GM18858 (cell line): ENCODE data around the gene FAM120A.

Experiments used
- ATAC-seq: cut with Tn5 transposase; IDR thresholded peaks from one replicate; pipeline ENCODE4 v1.9.1; 2021; ENCODE audit not compliant: unreplicated experiment

The FAM120A gene

DNA sequence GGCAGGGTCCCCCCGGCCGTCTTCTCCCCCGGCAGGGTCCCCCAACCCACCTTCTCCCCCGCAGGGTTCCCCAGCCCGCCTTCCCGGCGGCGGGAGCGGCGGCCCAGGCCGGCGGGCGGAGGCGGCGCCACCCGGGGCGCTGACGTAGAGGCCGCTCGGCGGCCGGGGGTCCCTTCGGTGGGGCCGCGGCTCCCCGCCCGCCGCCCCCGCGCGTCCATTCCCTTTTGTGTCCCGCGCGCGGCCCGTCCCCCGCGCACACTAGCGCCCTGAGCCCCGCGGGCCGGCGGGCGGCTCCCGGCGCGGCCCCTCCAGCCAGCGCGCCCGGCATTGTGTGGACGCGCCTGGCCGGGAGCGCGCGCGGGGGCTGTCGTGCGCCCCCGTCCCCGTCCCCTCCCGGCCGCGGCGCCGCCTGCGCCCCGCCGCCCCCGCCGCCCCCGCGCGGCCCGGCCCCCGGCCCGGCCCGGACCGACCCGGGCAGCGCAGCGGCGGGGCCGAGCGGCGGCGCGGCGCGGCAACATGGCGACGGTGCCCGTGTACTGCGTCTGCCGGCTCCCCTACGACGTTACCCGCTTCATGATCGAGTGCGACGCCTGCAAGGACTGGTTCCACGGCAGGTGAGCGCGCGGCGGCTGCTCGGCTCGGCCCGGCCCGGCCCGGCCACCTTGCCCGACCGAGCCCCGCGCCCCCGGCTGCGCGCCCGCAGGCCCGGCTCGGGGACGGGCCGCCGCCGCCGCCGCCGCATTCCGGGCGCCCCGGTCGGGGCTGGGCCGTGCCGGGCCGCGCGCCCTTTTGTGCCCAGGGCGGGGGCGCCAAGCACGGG lies 125.0 kb downstream of the FAM120A start, which contains the start of gene PHF2:
Gene PHF2, plus strand, starts transcription at position 327 of the 820 bp plus-strand sequence. Its CDS starts 190 bp downstream, at position 517.
- no peak for ATAC-seq

DNA sequence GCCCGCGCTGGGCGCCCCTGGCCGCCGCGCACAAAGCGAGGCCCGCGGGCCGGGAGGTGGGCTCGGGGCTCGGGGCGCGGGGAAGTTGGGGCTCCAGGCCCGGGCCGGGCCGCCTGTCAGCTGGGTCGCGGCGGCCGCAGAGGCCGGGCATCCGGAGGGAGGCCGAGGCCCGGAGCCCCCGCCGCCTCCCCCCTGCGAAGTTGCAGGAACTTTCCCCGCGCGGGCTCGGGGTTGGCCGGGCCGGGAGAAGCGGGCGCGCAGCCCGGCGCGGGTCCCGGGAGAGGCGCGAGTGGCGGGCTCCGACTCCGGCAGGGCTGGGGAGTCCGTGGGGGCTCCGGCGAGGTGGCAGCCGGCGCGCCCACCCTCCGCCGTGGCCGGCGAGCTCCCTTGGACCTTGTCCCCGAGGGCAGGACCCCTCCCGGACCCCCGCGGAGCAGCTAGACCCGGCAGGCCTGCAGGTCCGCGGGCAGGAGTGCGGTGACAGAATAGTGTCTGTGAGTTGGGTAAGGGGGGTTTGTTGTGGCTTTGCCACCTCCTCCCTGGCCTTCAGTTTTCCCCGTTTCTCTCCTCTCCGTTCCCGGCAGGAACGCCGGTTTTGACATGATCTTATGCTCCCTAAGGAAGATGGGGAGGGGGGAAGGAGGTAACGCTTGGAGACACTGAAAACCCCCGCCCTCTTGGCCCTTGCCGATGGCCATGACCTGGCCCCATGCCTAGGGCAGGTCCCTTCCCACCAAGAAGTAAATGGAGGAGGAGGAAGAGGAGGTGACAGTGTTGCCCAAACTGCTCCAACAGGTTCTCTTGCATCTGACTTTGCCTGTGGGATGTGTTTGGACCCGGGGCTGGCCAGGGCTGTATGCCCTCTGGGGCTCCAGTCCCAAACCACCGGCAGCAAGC lies 125.8 kb downstream of the FAM120A start:
- no peak for ATAC-seq

DNA sequence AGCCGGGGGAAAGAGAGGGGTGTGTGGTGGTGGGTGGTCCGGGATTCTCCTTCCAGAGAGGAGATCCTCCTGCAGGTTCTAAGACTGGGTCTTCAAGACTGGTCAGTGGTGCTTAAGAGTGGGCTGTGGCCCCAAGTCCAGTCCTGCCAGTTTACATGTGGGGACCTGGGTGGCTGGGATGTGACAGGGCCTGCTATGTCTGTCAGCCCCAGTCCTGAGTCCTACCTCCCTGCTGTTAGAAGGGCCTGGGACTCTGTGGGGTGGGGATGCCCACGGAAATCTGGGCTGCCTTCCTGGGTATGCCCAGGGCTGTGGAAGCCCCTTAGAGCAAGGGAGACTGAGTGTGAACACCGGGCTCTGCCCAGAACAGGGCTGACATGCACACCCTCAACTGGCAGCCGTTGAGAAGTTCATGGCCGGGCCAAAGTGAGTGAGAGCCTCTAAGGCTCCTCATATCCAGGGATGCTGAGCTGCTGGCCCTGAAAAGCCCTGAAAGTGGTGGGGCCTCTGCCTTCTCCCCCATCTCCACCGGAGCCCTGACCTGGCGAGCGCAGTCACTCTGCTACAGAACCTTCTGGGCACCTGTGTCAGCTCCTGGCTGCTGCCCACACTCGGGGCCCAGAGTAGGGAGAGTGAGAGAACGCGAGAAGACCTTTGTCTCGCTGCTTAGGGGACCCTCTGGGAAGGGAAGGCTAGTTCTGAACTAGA lies 126.6 kb downstream of the FAM120A start:
- no peak for ATAC-seq

DNA sequence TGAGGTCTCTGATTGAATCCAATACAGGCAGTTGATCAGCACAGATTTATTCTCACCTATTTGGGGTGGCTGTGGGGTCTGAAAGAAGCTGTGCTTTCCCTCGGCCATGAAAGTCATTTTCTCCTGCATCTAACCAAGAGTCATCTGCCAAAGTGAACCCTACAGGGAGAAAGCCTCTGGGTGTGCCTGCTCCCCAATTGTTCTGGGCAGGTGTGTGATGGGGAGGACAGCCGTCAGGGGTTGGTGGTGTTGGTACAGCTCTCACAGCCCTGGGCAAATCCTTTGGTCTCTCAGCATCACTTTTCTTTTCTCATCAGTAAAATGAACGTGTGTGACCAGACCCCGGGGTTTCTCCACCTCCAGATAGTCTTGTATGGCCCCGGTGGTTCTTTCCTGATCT lies 127.4 kb downstream of the FAM120A start:
- no peak for ATAC-seq

DNA sequence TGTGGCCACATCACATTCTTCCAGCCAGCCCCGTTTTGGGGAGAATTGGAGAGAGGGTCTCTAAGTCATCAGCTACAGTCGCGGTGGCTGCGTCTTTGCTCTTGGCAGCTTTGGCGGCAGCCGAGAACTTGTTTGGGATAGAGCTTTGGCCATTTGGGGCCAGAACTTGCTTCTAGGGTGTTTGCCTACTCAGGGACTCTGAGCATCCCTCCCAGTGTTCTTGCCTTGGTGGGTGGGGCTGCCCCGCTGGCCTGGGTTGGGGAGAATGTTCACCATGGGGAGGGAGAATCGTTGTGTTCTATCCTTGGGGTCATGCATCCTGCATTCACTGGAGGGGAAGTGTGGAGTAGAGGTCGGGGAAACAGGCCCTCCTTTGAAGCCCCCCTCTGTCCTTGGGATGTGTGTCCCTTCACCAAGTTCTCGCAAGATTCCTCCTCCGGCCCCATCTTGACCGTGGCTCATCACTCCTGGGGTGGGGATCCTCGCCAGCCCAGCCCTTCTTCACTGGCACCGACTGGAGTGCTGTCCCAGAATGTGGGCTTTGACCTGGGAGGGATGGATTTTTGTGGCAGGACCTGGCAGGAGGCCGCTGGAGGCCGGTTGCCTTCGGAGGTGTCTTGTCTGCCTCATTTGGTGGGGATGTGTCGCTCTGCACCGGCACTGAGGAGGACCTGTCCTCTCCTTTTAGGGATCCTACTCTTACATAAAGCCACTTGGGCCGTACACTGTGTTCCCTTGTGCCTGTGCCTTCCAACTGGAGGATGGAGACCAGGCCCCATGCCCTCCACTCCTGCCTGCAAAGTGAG lies 128.4 kb downstream of the FAM120A start:
- ATAC-seq: no peak

DNA sequence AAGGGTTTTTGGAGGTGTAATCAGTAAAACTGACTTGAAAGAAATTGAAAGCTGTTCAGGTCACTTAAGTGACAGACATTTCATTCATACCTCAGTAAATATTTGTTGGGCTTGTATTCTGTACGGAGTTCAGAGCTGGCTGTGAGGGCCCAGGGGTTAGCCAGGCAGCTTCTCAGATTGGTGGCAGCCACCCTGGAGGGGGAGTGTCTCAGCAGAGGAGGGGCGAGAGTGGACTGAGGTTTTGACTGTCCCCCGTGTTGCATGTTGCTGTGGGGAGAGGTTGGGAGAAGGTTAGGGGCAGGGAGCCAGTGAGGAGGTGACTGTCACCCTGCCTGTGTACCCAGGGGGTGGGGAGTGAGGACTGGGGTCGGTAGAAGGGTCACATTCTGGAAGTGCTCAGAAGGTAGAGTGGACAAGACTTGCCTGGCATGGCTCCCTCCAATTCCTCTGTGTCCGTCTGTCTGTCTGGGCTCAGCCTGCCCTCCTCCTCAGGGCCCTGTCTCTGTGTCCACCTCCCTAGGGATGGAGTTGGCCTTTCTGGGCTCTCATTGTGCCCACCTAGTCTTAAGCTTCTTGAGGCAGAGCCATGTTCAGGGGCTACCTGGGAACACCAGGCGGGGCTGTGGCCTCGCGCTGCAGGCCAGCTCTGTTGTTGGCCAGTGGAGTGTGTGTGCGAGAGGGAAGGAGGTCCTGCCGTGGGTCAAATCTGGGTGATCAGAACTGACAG lies 129.3 kb downstream of the FAM120A start:
- ATAC-seq: no peak

DNA sequence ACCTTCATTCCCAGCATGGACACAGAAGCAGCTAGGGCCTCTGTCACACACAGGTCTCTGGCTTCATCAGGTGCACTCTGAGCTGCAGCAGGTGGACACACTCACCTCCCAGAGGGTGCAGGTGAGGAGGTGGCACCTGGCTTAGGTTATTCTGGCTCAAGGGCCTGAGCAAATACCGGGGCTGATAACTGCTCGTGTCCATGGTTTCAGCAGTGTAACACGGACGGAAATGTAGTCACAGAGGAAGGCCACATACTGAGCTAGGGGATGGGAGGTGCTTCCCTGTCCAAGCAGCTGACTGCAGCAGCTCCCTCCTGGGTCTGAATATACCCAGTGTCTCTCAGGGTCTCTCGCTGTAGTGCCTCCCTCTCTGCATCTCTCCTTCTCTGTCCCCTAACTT lies 130.6 kb downstream of the FAM120A start:
- no peak for ATAC-seq

DNA sequence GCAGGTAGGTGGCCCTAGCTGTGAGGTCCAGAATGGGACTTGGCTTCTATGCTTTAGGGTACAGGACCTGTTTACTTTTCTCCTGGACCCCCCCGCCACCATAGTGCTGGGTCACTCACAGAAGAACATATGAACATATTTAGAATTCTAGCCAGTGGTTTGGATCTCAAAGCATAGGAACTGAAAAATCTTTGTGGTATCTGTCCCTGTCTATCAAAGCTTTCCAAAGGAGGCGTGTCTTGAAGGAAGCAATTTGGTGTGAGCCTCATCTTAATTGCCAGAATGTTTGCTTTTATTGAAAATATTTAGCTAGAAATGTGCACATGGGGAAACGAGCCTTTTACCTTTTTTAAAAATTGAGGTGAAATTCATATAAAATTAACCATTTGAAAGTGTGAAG lies 131.1 kb downstream of the FAM120A start:
- no peak for ATAC-seq

DNA sequence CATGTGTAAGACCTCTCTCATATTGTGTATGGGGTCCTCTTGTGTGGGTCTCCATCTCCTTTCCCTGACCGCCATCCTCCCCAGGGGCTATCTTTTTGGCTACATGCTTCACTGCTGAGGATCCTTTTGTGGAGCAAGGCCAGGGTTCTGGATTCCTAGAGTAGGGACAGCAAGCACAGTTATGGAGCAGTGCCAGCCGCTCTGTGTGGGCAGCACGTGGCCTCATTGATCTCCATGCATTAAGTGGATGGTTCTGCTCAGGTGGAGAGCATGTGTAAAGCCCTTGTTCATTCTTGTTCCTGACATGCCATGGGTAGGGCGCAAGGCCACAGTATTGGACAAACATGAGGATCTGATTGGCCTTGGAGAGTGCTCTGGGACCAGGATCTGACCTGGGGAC lies 133.8 kb downstream of the FAM120A start:
- no peak for ATAC-seq

DNA sequence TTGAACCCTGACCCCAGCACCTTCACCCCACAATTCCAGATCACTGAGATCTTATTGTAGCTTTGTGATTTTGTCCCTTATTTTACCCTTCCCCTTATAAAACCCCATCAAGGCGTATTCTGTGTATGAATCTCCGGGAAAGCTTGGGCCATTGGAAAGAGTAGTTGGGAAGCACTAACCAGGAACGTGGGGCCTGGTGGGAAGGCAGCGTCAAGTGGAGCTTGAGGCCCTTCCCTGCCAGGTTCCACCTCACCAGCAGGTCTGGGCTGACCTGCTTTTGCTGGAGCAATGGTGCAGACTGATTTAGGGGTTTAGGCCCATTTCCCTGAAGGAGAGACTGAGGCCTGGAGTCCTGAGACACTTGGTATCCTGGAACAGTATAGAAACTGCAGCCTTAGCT lies 134.2 kb downstream of the FAM120A start:
- no peak for ATAC-seq

DNA sequence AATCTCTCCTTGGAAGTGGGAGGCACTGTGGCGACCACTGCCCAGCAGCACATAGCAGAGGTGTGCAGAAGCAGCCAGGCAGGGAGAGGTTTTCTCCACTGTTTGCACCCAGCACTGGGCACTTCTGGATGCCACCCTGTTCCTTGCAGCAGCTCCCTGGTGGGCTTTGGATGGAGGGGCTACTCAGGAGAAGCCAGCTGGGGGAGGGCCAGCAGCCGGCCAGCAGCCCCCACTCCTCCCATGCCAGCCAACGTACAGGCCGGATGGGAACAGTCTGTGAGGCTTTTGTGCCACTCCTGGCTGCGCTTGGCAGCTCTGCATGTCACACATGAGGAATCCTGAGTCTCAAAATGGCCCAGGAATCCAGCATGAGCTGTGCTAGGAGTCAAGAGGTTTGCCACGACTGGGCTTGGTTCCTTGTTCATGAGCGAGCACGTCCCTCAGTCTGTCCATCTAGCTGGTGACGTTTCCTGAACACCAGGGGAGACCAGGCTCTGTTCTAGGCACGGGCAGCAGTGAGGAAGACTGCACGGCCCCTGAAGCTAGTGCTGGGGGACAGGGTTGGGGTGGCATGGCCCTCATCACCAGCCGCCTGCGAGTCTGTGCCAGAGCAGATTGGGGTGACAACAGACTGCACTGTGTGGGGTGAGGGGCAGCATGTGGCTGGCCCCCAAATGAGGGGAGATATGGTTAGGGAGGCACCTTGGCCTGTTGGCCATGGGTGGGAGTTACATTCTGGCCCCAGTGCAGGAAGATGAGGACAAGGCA lies 135.0 kb downstream of the FAM120A start:
- ATAC-seq: no peak

DNA sequence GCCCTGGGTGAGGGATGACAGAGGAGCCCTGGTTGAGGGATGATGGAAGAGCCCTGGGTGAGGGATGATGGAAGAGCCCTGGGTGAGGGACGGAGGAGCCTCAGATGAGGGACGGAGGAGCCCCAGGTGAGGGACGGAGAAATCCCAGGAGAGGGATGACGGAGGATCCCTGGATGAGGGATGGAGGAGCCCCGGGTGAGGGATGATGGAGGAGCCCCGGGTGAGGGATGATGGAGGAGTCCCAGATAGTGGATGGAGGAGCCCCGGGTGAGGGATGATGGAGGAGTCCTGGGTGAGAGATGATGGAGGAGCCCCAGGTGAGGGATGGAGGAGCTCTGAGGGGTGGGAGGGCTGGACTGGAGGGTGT lies 135.8 kb downstream of the FAM120A start:
- ATAC-seq: no peak

DNA sequence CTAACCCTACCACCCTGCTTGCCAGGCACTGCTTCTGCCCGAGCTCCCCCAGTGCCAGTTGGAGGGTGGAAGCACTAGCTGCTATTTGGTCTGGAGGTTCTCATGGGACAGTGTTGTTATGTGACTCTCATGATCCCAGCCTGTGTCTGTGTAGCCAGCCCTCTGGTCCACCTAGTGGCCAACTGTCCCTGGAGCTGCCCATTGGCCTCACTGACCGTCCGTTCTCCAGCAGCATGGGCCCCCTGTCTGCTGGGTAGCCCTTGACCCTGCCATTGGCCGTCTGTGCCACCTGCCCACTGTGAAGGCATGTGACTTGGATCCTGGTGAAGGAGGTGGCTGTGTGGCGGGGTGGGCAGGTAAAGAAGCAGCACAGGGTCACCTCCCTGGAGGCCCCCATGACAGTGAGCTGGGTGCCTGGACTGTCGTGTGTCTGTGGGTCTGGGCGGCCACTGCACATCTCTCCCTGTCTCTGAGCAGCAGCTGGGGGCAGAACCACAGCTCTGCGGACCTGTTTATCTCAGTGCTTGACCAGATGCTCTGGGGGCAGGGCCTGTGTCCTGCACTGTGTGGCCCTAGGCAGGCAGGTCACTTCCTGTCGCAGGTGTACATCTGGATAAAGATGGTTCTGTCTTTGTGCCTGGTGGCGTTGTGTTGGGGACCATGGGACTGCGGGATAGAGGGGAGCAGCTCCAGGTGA lies 136.3 kb downstream of the FAM120A start:
- ATAC-seq: no peak

DNA sequence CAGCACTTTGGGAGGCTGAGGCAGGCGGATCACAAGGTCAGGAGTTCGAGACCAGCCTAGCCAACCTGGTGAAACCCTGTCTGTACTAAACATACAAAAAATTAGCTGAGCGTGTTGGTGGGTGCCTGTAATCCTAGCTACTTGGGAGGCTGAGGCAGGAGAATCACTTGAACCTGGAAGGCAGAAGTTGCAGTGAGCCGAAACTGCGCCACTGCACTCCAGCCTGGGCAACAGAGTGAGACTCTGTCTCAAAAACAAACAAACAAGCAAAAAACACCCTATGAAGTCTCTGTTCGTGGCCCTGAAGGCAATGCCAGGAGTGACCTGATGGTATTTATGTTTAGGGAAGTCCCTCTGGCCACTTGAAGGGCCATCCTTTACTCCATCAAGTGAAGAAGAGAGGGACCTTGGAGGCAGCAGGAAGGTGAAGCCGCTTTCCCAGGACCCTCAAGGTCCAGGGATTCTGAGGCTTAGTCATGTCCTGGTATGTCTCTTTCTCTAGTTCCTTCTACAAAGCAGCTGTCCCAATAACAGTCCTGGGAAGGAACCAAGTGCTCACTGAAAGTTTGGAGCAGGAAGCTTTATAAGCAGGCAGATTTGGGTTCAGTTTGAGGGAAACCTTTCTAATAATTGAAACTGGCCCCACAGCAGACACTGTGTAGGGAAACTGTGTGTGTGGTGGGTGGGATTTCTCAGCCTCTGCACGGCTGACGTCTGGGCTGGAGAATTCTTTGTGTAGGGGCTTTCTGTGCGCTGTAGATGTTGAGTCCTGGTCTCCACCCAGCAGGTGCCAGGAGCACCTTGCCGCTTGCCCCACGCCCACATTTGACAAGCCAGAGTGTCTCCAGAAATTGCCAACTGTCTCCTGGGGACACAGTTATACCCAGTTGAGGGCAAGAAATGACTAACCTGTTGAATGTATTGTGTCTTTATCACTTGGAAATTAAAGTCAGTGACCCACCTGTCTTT lies 137.4 kb downstream of the FAM120A start:
- no peak for ATAC-seq

DNA sequence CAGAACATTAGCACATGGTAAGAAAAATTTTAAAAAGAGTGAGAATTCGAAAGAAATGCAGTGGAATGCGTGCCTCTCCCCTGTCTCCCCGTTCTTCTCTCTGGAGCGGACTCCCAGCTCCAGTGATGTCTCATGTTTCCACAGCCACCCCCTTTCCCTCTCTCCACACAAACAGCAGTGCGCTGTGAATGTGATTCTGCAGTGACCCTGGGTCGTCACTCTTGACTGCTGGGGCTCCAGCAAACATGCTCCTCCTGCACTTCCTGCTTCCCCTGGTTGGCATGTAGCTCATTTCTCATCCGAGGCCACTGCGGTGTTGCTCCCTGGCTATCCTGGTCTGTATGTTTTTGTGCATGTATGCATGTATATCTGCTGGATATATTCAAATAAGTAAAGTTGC lies 138.2 kb downstream of the FAM120A start:
- ATAC-seq: no peak

DNA sequence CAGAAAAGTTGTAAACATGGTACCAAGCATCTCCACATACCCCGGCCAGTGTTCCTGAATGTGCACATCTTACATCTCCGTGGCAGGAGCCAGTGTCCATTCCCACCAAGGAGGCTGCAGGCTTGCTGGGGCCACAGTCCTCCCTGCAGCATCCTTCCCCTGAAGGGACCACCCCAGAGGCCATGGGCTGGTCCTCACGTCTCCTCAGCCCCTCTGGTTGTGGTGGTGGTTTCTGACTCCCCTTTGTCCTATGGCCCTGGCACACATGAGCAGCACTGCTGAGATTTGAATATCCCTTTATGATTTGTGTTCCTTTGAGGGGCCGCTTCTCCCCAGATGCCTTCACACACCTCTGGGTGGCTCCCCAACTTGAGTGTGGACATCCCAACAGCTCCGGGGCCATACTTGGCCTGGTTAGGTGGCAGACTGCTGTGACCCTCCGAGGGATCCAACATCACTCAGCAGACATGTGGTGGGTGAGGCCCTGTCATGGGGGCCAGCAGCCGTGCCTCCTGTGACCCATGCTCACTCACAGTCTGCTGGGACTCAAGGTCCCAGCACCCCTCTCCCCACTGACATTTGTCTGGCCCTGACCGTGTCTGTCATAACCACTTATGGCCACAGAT lies 139.2 kb downstream of the FAM120A start:
- ATAC-seq: no peak
